Pancreas (tissue), 10 donors: ENCODE data around the gene EIF2B5. TPM values are rescaled to one million over a fixed set of nuclear protein-coding genes. Genes with fewer than 3 reads are reported as not detected.
A peak's percentile ranks its signal among the peaks of the same experiment; 100 is the strongest.

Source experiments
- ATAC-seq, 4 donors: fragments of 200-7000 bp; cut with Tn5 transposase; one replicate each; pipeline versions ENCODE4 v1.8.0 to v1.9.1; 2020; ENCODE audit warnings: mild to moderate bottlenecking in 4 of 4, moderate library complexity in 4 of 4
- DNase-seq, 6 donors: peaks; one replicate each; pipeline ENCODE4 v3.0.0-alpha.2; 2020
- FAIRE-seq: peaks from 2 replicates; lab custom pipeline; 2012; peaks lifted over from hg19 to GRCh38; lab: Jason Lieb, UNC
- H3K27ac ChIP-seq, 4 donors: fragments of 200-600 bp; sonication (generic); 1 replicate in 3 of 4; 2 replicates in 1 of 4; pipeline versions ENCODE4 v1.5.0 to v1.8.0; 2020
- H3K27me3 ChIP-seq, 4 donors: fragments of 200-600 bp; one replicate each; pipeline ENCODE4 v1.8.0; 2021
- H3K36me3 ChIP-seq, 3 donors: fragments of 200-600 bp; sonication (generic) in 1 of 3; one replicate each; pipeline versions ENCODE4 v1.5.0 to v1.8.0; 2020 to 2021
- H3K4me1 ChIP-seq, 3 donors: fragments of 200-600 bp; one replicate each; pipeline ENCODE4 v1.8.0; 2021
- H3K4me3 ChIP-seq, 4 donors: fragments of 200-600 bp; sonication (generic) in 2 of 4; one replicate each; pipeline versions ENCODE4 v1.5.0 to v1.8.0; 2020 to 2021
- H3K9me3 ChIP-seq, 4 donors: fragments of 200-600 bp; one replicate each; pipeline ENCODE4 v1.8.0; 2021
- WGBS, 2 donors: extraction: QIAGEN DNeasy Blood & Tissue Kit; methylation state at CpG; one replicate each; pipeline ENCODE4 v1.1.7; 2013; 5-methylcytosine and 5-hydroxymethylcytosine counted together
- intact Hi-C, 3 donors: fragments of 100-400 bp; cut with DNase I; formaldehyde crosslinking; loops; one replicate each; pipeline versions ENCODE4 v1.11.1 to v1.14.2; 2022
- polyA plus RNA-seq, 2 donors: library from polyadenylated mRNA; stranded (reverse); fragments of 200-250 nt; gene quantifications; one replicate each; pipeline ENCODE4 v1.2.3, GENCODE V29; 2013
- total RNA-seq, 6 donors: library from RNA; stranded (reverse); fragmentation: NEBNext Ultra II Directional in 4 of 6; extraction: Animal tissue kit (Norgen Biotek cat#: 25700) in 4 of 6; gene quantifications; one replicate each; pipeline versions ENCODE4 v1.2.1 to v1.2.4, GENCODE V29; 2021 to 2023
- TF ChIP-seq, protein P1 (sequence below), 4 donors: fragments of 200-600 bp; sonication (generic) in 3 of 4; IDR thresholded peaks; one replicate each; pipeline versions ENCODE4 v1.5.0 to v1.8.0; 2021; ENCODE audit warnings: antibody characterized with exemption in 4 of 4
- donor health status: healthy with polysubstance abuse.
- donor health status: DM: no; HTN: no; CAD: no; lungs with moderate emphysema.
- donor health status: DM: no; HTN: no; CAD: no.
- donor health status: control.
- donor health status: control.
- donor health status: Bipolar disorder and iron deficiency.
- donor health status: DM: yes; HTN: yes; CAD: no.
- donor health status: DM: no; HTN: no; CAD: no.
- donor health status: DM: no; HTN: no; CAD: no.
- donor health status: DM: yes; HTN: yes; CAD: no.

Gene EIF2B5
- total and polyA plus RNA-seq, 8 donors: 12.4 to 53.3 (median 20.1) TPM

DNA sequence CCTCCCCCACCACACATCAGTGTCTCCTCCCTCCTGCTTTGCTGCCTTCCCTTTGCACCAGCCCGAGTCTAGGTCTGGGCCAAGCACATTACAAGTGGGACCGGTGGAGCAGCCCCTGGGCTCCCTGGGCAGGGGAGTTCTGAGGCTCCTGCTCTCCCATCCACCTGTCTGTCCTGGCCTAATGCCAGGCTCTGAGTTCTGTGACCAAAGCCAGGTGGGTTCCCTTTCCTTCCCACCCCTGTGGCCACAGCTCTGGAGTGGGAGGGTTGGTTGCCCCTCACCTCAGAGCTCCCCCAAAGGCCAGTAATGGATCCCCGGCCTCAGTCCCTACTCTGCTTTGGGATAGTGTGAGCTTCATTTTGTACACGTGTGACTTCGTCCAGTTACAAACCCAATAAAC lies 48.5 kb downstream of the EIF2B5 start:
- no peak for FAIRE-seq

DNA sequence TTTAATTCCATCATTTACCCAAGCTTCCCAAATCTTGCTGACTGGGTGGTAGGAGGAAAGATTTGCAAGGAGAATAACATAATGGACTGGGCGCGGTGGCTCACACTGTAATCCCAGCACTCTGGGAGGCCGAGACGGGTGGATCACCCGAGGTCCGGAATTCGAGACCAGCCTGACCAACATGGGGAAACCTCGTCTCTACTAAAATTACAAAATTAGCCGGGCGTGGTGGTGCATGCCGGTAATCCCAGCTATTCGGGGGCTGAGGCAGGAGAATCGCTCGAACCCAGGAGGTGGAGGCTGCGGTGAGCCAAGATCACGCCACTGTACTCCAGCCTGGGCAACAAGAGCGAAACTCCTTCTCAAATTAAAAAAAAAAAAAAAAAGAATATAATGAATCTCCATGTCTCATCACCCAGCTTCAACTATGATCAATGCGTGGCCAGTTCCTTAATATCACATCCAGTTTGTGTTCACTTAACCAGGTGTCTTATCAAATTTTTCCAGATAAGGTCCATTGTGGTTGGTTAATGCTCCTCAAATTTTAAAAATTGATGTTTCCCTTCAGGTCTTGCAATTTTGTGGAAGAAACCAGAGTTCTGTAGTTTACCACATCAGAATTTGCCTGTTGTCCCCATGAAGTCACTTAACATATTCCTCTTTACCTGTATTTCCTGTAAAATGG lies 49.5 kb downstream of the EIF2B5 start:
- FAIRE-seq (no peak), DNase-seq (no peak), ATAC-seq (no peak)
- intact Hi-C loops: no loop called here
- H3K36me3 ChIP-seq: peaks cover 5 to 52% (median 32%) of the 10 kb centered on the region in 3 donors
- H3K4me3 ChIP-seq: no peak overlapping the region
- TF ChIP-seq, protein P1, sequence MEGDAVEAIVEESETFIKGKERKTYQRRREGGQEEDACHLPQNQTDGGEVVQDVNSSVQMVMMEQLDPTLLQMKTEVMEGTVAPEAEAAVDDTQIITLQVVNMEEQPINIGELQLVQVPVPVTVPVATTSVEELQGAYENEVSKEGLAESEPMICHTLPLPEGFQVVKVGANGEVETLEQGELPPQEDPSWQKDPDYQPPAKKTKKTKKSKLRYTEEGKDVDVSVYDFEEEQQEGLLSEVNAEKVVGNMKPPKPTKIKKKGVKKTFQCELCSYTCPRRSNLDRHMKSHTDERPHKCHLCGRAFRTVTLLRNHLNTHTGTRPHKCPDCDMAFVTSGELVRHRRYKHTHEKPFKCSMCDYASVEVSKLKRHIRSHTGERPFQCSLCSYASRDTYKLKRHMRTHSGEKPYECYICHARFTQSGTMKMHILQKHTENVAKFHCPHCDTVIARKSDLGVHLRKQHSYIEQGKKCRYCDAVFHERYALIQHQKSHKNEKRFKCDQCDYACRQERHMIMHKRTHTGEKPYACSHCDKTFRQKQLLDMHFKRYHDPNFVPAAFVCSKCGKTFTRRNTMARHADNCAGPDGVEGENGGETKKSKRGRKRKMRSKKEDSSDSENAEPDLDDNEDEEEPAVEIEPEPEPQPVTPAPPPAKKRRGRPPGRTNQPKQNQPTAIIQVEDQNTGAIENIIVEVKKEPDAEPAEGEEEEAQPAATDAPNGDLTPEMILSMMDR (IDR thresholded peaks at IDR 0.05): no peak
- 96 to 98% methylated on average over 18 of the region's 18 CpGs for WGBS, 2 donors
- no peaks in the 10 kb centered on the region for H3K9me3 ChIP-seq
- peaks cover 0 to 18% (median 0%) of the 10 kb centered on the region in 3 donors for H3K4me1 ChIP-seq
- H3K27ac ChIP-seq: peak overlapping the region in 1 of 4 donors; percentile 82
- H3K27me3 ChIP-seq: no peaks in the 10 kb centered on the region

More for the DNA sequence above, 48.5 kb downstream of the EIF2B5 start:
- peak in 1 of 6 donors; percentile 64 for DNase-seq
- Histone ChIP-seq H3K27ac (no peak overlapping the region), H3K27me3 (no peaks in the 10 kb centered on the region), H3K36me3 (peaks cover 5 to 53% (median 37%) of the 10 kb centered on the region in 3 donors), H3K4me3 (no peak overlapping the region), H3K4me1 (peaks cover 0 to 18% (median 0%) of the 10 kb centered on the region in 3 donors), H3K9me3 (no peaks in the 10 kb centered on the region)
- TF ChIP-seq, protein P1 (IDR thresholded peaks at IDR 0.05): no peak
- ATAC-seq: no peak
- intact Hi-C loops: no loop called here
- WGBS, 2 donors: 80 to 88% methylated on average over 5 of the region's 5 CpGs

DNA sequence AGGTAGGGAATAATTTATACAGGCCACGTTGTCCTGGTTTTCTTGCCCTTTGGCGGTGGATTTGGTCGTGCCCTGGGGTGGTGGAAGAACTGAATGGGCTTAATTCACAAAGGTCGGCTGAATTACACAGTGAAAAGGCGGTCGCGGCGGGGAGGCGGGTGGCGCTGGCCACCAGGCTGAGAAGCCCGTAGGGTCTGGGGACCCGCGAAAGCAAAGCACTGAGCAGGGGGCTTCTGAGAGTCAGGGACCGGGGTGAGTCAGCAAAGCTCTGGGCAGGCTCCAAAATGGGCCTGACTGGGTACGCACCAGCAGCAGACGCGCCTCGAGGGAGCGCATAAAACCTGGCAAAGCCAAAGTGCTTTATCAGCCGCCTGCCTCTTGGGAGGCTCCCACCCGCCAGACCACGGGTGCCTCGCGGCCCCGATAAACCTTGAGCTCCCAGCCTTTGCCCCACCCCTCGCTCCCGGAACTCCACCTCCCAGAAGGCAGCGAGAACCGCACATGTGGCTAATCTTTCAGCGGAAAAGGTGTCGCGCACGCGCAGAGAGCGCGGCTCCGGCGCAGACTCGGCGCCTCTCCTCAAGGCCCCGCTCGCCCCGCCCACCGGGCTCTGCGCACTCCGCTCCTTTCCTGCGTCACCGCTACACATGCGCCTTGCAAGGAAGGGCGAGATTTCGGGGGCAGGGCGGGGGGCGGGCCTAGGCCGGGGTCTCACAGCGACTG lies 50.5 kb downstream of the EIF2B5 start:
- peak; percentile 96 to 98 (median 96) for ATAC-seq
- Histone ChIP-seq H3K27ac (peak overlapping the region; percentile 33 to 82 (median 72)), H3K4me3 (peak overlapping the region; percentile 61 to 89 (median 76)), H3K9me3 (no peaks in the 10 kb centered on the region), H3K4me1 (peaks cover 0 to 18% (median 0%) of the 10 kb centered on the region in 3 donors), H3K27me3 (no peaks in the 10 kb centered on the region), H3K36me3 (peaks cover 5 to 52% (median 27%) of the 10 kb centered on the region in 3 donors)
- intact Hi-C loops: no loop called here
- peak; percentile 99 to 100 (median 100) for DNase-seq
- WGBS, 2 donors: 2 to 5% methylated on average over 49 to 55 of the region's 55 CpGs
- TF ChIP-seq, protein P1 (IDR thresholded peaks at IDR 0.05): no peak
- FAIRE-seq: no peak

DNA sequence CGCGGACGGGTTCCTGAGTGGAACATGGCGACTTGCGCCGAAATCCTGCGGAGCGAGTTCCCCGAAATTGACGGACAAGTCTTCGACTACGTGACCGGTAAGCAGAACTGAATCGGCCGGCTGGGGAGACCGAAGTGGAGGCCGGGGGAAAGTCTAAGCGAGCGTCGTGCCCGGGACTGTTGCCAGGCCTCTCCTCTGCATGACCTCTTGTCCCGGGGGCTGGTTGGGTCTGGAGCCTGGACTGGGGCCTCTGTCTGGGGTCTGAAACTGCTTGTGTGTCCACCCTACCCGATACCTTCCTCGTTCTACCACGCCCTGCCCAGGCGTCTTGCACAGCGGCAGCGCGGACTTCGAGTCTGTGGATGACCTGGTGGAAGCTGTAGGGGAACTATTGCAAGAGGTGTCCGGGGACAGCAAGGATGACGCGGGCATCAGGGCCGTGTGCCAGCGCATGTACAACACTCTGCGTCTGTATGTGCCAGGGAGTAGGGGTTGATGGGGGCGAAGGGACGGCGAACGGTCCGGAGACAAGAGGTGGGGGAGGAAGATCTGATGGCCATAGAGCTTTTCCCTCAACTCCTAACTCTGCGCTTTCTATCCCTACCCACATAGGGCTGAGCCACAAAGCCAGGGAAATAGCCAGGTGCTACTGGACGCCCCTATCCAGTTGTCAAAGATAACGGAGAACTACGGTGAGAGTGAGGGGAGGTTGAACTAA lies 51.2 kb downstream of the EIF2B5 start, which contains the start of gene ABCF3:
TSS of gene ABCF3 (plus strand) at position 16 of the 718 bp plus-strand sequence. CDS start at position 25, 9 bp downstream.
- peak within 1 kb of the TSS; percentile 33 to 82 (median 72) for H3K27ac ChIP-seq
- FAIRE-seq: no peak
- intact Hi-C loops: no loop called here
- H3K4me1 ChIP-seq: peaks cover 0 to 18% (median 0%) of the 10 kb centered on the region in 3 donors
- peak; percentile 29 to 40 (median 38) for ATAC-seq
- 0% methylated on average over 45 of the region's 45 CpGs for WGBS, 2 donors
- H3K4me3 ChIP-seq: peak within 1 kb of the TSS; percentile 61 to 89 (median 76)
- no peaks in the 10 kb centered on the region for H3K9me3 ChIP-seq
- TF ChIP-seq, protein P1 (IDR thresholded peaks at IDR 0.05): no peak
- H3K27me3 ChIP-seq: no peaks in the 10 kb centered on the region
- peaks cover 2 to 52% (median 25%) of the 10 kb centered on the region in 3 donors for H3K36me3 ChIP-seq
- DNase-seq: peak in 3 of 6 donors; percentile 68 to 86 (median 77)
